Rectal smooth muscle tissue (tissue), 1 donor: Measurements from ENCODE around the gene DZIP1L.
A peak's percentile ranks its signal among the peaks of the same experiment; 100 is the strongest.
"Not testable (repeated sequence)": the region's sequence is repeated elsewhere in the genome, so short reads cannot be mapped to it uniquely, and the experiment has no call there.

ENCODE experiments used
- H3K27ac ChIP-seq: one replicate; pipeline ENCODE4 v1.7.0; 2013; ENCODE audit warnings: low read depth, low read length, inconsistent platforms
- H3K27me3 ChIP-seq: one replicate; pipeline ENCODE4 v1.7.0; 2013; ENCODE audit warnings: low read length; ENCODE audit not compliant: control insufficient read depth, insufficient read depth
- H3K36me3 ChIP-seq: one replicate; pipeline ENCODE4 v1.7.0; 2013; ENCODE audit warnings: low read length; ENCODE audit not compliant: control insufficient read depth, insufficient read depth
- H3K4me1 ChIP-seq: one replicate; pipeline ENCODE4 v1.7.0; 2013; ENCODE audit warnings: low read length; ENCODE audit not compliant: control insufficient read depth, insufficient read depth
- H3K4me3 ChIP-seq: one replicate; pipeline ENCODE4 v1.7.0; 2013; ENCODE audit warnings: low read length
- H3K9ac ChIP-seq: one replicate; pipeline ENCODE4 v1.7.0; 2013; ENCODE audit warnings: low read length

Gene DZIP1L, protein sequence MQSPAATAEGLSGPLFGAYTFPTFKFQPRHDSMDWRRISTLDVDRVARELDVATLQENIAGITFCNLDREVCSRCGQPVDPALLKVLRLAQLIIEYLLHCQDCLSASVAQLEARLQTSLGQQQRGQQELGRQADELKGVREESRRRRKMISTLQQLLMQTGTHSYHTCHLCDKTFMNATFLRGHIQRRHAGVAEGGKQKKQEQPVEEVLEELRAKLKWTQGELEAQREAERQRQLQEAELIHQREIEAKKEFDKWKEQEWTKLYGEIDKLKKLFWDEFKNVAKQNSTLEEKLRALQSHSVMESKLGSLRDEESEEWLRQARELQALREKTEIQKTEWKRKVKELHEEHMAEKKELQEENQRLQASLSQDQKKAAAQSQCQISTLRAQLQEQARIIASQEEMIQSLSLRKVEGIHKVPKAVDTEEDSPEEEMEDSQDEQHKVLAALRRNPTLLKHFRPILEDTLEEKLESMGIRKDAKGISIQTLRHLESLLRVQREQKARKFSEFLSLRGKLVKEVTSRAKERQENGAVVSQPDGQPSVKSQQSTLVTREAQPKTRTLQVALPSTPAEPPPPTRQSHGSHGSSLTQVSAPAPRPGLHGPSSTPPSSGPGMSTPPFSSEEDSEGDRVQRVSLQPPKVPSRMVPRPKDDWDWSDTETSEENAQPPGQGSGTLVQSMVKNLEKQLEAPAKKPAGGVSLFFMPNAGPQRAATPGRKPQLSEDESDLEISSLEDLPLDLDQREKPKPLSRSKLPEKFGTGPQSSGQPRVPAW

DNA sequence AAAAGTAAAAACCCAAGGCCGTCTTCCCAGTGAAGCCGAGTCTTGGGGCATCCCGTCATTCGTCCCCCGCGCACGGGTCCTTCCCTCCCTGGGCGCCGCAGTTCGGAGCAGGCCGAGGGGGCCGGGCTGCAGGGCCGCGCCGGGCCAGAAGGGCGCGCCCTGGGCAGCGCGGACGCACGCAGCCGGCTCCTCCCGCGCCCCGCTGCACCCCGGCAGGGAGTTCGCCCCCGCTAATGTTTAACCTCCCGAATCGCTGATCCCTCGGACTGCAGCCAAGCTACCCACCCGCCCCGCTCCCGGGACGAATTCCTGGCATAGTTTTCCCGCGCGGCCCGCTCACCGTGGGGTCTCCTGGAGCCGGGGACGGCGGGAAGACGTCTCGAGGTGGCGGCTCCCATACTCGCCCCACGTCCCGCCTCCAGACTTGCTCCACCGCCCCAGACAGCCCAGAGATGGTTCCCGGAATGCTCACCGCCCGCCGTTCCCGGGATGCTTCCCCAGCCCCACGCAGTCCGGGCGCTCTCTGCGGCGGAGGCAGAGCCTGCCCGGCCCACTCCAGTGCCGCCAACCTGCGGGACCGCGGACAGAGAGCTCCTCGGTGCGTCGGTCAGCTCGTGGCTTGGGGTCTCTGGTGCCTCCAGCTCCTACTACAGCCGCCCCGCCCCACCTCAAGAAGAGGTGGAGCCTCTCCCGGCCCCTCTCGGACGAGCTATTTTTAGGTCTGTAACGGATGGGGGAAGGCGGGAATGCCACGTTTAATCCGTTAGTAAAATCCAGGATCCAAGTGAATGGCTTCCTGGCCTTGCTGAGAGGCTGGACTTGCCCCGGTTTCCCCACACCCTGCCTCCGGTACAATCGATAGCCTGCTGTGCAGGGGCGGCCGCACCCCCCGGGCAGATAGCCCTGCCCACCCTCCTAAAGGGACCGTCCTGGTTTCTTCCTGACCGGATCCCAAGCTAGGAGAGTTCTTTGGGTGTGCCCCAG, at the start of gene DZIP1L:
Gene DZIP1L, minus strand, starts transcription at position 621 of the 984 bp plus-strand sequence. CDS start 11,637 bp downstream, outside the sequence.
- Histone ChIP-seq H3K4me3 (peak within 1 kb of the TSS; percentile 76), H3K9ac (peak within 1 kb of the TSS; percentile 88), H3K27me3 (no peaks in the 10 kb centered on the region), H3K27ac (peak within 1 kb of the TSS; percentile 88), H3K4me1 (peaks cover 9% of the 10 kb centered on the region), H3K36me3 (peaks cover 3% of the 10 kb centered on the region)

DNA sequence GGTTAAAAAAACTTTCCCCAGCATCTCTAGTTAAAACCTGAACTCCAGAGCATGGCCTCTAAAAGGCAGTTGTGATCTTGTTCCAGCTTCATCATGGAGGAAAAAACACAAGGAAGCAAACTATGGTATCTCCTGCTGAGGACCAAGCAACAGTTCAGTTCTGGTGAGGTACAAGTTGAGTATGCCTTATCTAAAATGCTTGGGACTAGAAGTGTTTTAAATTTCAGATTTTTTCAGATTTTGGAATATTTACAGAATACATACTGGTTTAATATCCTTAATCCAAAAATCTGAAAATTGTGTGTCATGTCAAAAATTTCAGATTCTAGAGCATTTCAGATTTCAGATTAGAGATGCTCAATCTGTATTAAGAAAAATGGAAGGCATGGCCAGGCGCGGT, 49.7 kb upstream of the DZIP1L start:
- H3K27ac ChIP-seq, result no peak overlapping the region
- H3K4me1 ChIP-seq, result no peaks in the 10 kb centered on the region
- no peaks in the 10 kb centered on the region for H3K27me3 ChIP-seq
- peaks cover 12% of the 10 kb centered on the region for H3K36me3 ChIP-seq
- H3K4me3 ChIP-seq, result no peak overlapping the region
- no peak overlapping the region for H3K9ac ChIP-seq

- Histone ChIP-seq H3K36me3 (peaks cover 7% of the 10 kb centered on the region), H3K4me3 (no peak overlapping the region), H3K27ac (no peak overlapping the region), H3K9ac (no peak overlapping the region), H3K4me1 (no peaks in the 10 kb centered on the region), H3K27me3 (no peaks in the 10 kb centered on the region)
Measured at GRCh38 chr3:138157743-138158142, 42.3 kb upstream of the DZIP1L start.

DNA sequence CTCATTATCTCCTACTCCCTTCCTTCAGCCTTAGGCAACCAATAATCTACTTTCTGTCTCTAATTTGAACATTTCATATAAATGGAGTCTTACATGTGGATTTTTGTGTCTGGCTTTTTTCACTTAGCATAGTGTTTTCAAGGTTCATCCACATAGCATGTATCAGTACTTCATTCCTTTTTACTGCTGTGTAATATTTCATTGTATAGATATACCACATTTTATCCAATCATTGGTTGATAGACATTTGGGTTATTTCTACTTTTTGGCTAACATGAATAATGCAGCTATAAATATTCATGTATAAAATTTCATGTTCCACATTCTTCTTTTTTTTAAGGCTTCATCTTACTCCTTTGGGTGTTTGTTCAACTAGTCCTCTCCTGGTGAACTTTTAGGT, 39.1 kb upstream of the DZIP1L start:
- H3K4me3 ChIP-seq, result no peak overlapping the region
- H3K9ac ChIP-seq, result no peak overlapping the region
- no peaks in the 10 kb centered on the region for H3K4me1 ChIP-seq
- no peak overlapping the region for H3K27ac ChIP-seq
- no peaks in the 10 kb centered on the region for H3K36me3 ChIP-seq
- no peaks in the 10 kb centered on the region for H3K27me3 ChIP-seq

DNA sequence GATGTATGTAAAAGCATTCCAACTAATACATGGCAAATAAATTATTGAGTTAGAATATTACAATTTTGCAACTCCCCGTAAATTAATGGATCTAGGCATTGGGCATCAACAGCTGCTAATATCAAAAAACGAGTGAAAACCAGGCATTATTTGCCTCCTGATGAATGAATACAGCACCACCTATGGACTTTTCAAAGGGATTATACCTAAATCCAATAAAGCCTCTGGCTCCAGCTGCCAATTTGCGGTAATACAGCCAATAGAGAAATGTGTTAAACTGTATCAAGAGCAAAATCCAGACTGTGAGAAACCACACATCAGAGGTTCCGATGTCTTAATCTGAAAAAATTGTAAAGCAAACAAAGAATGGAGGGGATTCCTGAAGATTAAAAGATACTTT, 33.1 kb upstream of the DZIP1L start:
- no peaks in the 10 kb centered on the region for H3K4me1 ChIP-seq
- no peak overlapping the region for H3K9ac ChIP-seq
- no peak overlapping the region for H3K27ac ChIP-seq
- no peaks in the 10 kb centered on the region for H3K36me3 ChIP-seq
- no peak overlapping the region for H3K4me3 ChIP-seq
- H3K27me3 ChIP-seq, result no peaks in the 10 kb centered on the region

DNA sequence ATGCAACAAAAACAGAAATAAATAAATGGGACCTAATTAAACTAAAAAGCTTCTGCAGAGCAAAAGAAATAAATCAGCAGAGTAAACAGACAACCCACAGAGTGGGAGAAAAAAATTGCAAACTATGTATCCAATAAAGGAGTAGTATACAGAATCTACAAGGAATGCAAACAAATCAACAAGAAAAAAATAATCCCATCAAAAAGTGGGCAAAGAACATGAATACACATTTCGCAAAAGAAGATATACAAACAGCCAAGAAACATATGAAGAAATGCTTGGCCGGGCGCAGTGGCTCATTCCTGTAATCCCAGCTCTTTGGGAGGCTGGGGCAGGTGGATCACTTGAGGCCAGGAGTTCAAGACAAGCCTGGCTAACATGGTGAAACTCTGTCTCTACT, 26.8 kb upstream of the DZIP1L start:
- not testable (repeated sequence) for H3K4me3 ChIP-seq, H3K9ac ChIP-seq, H3K27ac ChIP-seq, H3K27me3 ChIP-seq, H3K4me1 ChIP-seq, H3K36me3 ChIP-seq

DNA sequence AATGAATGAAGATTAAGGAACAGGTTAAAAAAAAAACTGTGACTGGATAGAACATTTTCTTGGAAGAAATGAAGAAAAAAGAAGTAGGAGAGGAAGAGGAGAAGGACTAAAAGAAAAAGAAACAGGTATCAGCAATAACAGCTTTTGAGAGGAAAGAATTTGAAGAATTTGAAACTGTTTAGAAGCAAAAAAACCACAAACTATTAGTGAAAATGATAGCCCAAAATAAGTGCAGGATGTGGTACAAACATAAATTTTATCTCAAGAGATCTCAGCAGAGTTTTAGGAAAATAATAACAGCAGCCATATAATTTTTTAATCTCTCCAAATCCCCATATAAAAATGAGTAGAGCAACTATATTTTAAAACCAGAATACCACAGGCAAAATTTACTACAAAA, 25.5 kb upstream of the DZIP1L start:
- Histone ChIP-seq H3K9ac (no peak overlapping the region), H3K4me3 (no peak overlapping the region), H3K36me3 (no peaks in the 10 kb centered on the region), H3K27ac (no peak overlapping the region), H3K27me3 (no peaks in the 10 kb centered on the region), H3K4me1 (no peaks in the 10 kb centered on the region)

- no peaks in the 10 kb centered on the region for H3K27me3 ChIP-seq
- H3K4me1 ChIP-seq, result no peaks in the 10 kb centered on the region
- no peaks in the 10 kb centered on the region for H3K36me3 ChIP-seq
- H3K9ac ChIP-seq, result no peak overlapping the region
- H3K4me3 ChIP-seq, result no peak overlapping the region
- H3K27ac ChIP-seq, result no peak overlapping the region
Measured at GRCh38 chr3:138139691-138140090, 24.3 kb upstream of the DZIP1L start.

DNA sequence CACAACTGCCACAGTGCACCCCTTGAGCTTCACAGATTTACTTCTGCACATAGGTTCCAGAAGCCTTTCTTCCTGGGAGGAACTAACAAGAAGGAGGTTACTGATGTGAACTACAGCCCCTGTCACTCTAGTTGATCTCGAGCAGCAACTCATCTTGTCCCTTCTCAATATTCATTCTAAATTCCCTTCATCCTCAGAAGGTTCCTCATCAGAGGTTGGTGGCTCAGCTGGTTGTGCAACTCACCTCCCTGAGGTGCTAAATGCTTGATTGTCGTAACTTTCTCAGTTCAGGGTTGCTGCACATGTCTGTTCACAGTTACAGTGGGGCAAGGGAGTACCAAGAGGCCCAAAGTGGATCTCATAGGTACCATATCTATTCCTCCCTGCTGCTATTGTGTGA, 22.5 kb upstream of the DZIP1L start:
- Histone ChIP-seq H3K27me3 (no peaks in the 10 kb centered on the region), H3K9ac (no peak overlapping the region), H3K36me3 (no peaks in the 10 kb centered on the region), H3K27ac (no peak overlapping the region), H3K4me3 (no peak overlapping the region), H3K4me1 (no peaks in the 10 kb centered on the region)

GRCh38 chr3:138136201-138136600, 20.8 kb upstream of the DZIP1L start:
- H3K27ac ChIP-seq, result no peak overlapping the region

GRCh38 chr3:138135833-138136194, 20.4 kb upstream of the DZIP1L start:
- H3K4me1 ChIP-seq, result no peaks in the 10 kb centered on the region
- H3K27ac ChIP-seq, result no peak overlapping the region
- H3K36me3 ChIP-seq, result no peaks in the 10 kb centered on the region
- no peaks in the 10 kb centered on the region for H3K27me3 ChIP-seq
- H3K9ac ChIP-seq, result no peak overlapping the region
- no peak overlapping the region for H3K4me3 ChIP-seq

More at GRCh38 chr3:138136201-138136600, 20.8 kb upstream of the DZIP1L start:
- Histone ChIP-seq H3K4me1 (no peaks in the 10 kb centered on the region), H3K36me3 (no peaks in the 10 kb centered on the region), H3K9ac (no peak overlapping the region), H3K27me3 (no peaks in the 10 kb centered on the region), H3K4me3 (no peak overlapping the region)
